AG08395 (cell line): ENCODE measurements around the gene SNRNP200.

Experiments used
- DNase-seq: peaks from one replicate; pipeline ENCODE4 v3.0.0; 2012; ENCODE audit warnings: mixed read lengths, low spot score

Gene SNRNP200

GRCh38 chr2:96305091-96305978, at the start of gene SNRNP200:
Gene SNRNP200, minus strand, starts transcription at chr2:96305546. Its CDS starts 109 bp downstream, at chr2:96305437.
- DNase-seq = peak; percentile 92

- no peak for DNase-seq
Measured at GRCh38 chr2:96354492-96354891, 49.1 kb upstream of the SNRNP200 start.

GRCh38 chr2:96353606-96354101, 48.3 kb upstream of the SNRNP200 start:
- peak; percentile 49 for DNase-seq

- peak; percentile 66 for DNase-seq
Measured at GRCh38 chr2:96353032-96353561, 47.8 kb upstream of the SNRNP200 start.

- no peak for DNase-seq
Measured at GRCh38 chr2:96347395-96347794, 42.0 kb upstream of the SNRNP200 start.

GRCh38 chr2:96345868-96346462, 40.6 kb upstream of the SNRNP200 start:
- no peak for DNase-seq

- no peak for DNase-seq
Measured at GRCh38 chr2:96345438-96345837, 40.1 kb upstream of the SNRNP200 start.

- no peak for DNase-seq
Measured at GRCh38 chr2:96344011-96344410, 38.7 kb upstream of the SNRNP200 start.

- DNase-seq = peak; percentile 53
Measured at GRCh38 chr2:96342085-96342484, 36.7 kb upstream of the SNRNP200 start.

GRCh38 chr2:96341641-96342040, 36.3 kb upstream of the SNRNP200 start:
- no peak for DNase-seq

GRCh38 chr2:96340493-96341414, 35.4 kb upstream of the SNRNP200 start:
- DNase-seq = peak; percentile 29

- DNase-seq = no peak
Measured at GRCh38 chr2:96336873-96337272, 31.5 kb upstream of the SNRNP200 start.

GRCh38 chr2:96336104-96336775, 30.9 kb upstream of the SNRNP200 start:
- DNase-seq = no peak

GRCh38 chr2:96333708-96334107, 28.4 kb upstream of the SNRNP200 start:
- no peak for DNase-seq

- DNase-seq = no peak
Measured at GRCh38 chr2:96330407-96330806, 25.1 kb upstream of the SNRNP200 start.

GRCh38 chr2:96329874-96330273, 24.5 kb upstream of the SNRNP200 start:
- no peak for DNase-seq

- DNase-seq = peak; percentile 53
Measured at GRCh38 chr2:96329456-96329855, 24.1 kb upstream of the SNRNP200 start.

- DNase-seq = no peak
Measured at GRCh38 chr2:96326990-96327820, 21.9 kb upstream of the SNRNP200 start.

GRCh38 chr2:96326564-96326963, 21.2 kb upstream of the SNRNP200 start:
- DNase-seq = no peak

- no peak for DNase-seq
Measured at GRCh38 chr2:96325884-96326255, 20.5 kb upstream of the SNRNP200 start.
